Measurements from ENCODE around the gene MMP8. TPM values are rescaled to one million over a fixed set of nuclear protein-coding genes. Genes with fewer than 3 reads are reported as not detected.

Gene MMP8
- total RNA-seq, 1 experiment from 2014 or later = not detected

DNA sequence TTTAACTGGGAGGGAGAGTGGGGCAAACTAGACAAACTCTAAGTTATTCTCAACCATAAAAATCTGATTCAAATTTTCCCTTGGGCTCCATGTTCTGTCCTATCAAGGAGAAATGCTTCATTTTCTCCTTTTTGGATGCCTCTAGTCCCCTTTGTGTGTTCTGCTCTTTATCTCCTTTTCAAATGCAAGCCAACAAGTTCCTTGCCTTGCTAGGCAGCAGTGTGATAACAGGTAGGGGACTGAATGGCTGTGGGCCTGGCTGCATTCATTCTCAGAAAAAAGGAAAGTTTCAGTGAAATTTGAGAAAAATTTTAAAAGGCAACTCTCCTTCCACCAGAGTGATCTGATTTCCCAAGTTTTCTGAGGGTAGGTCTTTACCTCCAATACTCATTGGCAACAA is 26.9 kb upstream of the MMP8 start:
- no peak overlapping the region for H2AFZ ChIP-seq (ENCODE audit: low read depth, low read length, poor library complexity, severe bottlenecking)
- DNase-seq (ENCODE audit: low read depth, low spot score) = no peak
- intact Hi-C loops (cut with micrococcal nuclease) = no loop called here
- H3K27me3 ChIP-seq (ENCODE audit: insufficient read depth, low read length) = no peaks in the 10 kb centered on the region
- no peaks in the 10 kb centered on the region for H3K79me2 ChIP-seq (ENCODE audit: insufficient read depth, low read length)
- H4K20me1 ChIP-seq (ENCODE audit: insufficient read depth) = no peaks in the 10 kb centered on the region
- H3K4me3 ChIP-seq (replicated peaks in 1 of 2; ENCODE audit: low read depth in 1 of 2, low read length in 2 of 2) = no peak overlapping the region
- H3K36me3 ChIP-seq (ENCODE audit: control insufficient read depth in 1 of 2, insufficient read depth in 2 of 2, low read length in 2 of 2) = no peaks in the 10 kb centered on the region
- POLR2A ChIA-PET = no interaction called here
- H3K27ac ChIP-seq (ENCODE audit: low read depth, low read length) = no peak overlapping the region
- BruUV-seq (replicated peaks) = no TSS peak
- TF ChIP-seq JUND (IDR thresholded peaks at IDR 0.05) (no peak), REST (IDR thresholded peaks at IDR 0.05; ENCODE audit: low read depth) (no peak), SRF (IDR thresholded peaks at IDR 0.05; ENCODE audit: low read depth) (no peak), ZNF274 (IDR thresholded peaks at IDR 0.05; ENCODE audit: low read depth, low read length) (no peak), MAX (IDR thresholded peaks at IDR 0.05) (no peak), CBX3 (IDR thresholded peaks at IDR 0.05; ENCODE audit: low read depth) (no peak), TCF7L2 (IDR thresholded peaks at IDR 0.05; ENCODE audit: borderline replicate concordance, extremely low read depth, insufficient read depth, insufficient read length) (no peak), RAD21 (IDR thresholded peaks at IDR 0.05; ENCODE audit: low read depth) (no peak), EZH2phosphoT487 (IDR thresholded peaks at IDR 0.05; ENCODE audit: borderline replicate concordance) (no peak), SIN3A (IDR thresholded peaks at IDR 0.05; ENCODE audit: low read depth) (no peak), SP1 (IDR thresholded peaks at IDR 0.05; ENCODE audit: low read depth) (no peak), ELF1 (IDR thresholded peaks at IDR 0.05; ENCODE audit: borderline replicate concordance, low read depth) (no peak), POLR2A (IDR thresholded peaks at IDR 0.05; ENCODE audit: borderline replicate concordance, extremely low read depth, insufficient read depth, insufficient read length) (no peak), POLR2AphosphoS5 (IDR thresholded peaks at IDR 0.05; ENCODE audit: low read depth, low read length) (no peak)
- TF ChIP-seq, protein P1, sequence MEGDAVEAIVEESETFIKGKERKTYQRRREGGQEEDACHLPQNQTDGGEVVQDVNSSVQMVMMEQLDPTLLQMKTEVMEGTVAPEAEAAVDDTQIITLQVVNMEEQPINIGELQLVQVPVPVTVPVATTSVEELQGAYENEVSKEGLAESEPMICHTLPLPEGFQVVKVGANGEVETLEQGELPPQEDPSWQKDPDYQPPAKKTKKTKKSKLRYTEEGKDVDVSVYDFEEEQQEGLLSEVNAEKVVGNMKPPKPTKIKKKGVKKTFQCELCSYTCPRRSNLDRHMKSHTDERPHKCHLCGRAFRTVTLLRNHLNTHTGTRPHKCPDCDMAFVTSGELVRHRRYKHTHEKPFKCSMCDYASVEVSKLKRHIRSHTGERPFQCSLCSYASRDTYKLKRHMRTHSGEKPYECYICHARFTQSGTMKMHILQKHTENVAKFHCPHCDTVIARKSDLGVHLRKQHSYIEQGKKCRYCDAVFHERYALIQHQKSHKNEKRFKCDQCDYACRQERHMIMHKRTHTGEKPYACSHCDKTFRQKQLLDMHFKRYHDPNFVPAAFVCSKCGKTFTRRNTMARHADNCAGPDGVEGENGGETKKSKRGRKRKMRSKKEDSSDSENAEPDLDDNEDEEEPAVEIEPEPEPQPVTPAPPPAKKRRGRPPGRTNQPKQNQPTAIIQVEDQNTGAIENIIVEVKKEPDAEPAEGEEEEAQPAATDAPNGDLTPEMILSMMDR (IDR thresholded peaks at IDR 0.05 in 2 of 3, conservative IDR thresholded peaks at IDR 0.05 in 1 of 3; ENCODE audit: borderline replicate concordance in 1 of 3, insufficient read depth in 1 of 3, low read depth in 2 of 3, low read length in 2 of 3) = no peak
- H3K4me1 ChIP-seq (ENCODE audit: control insufficient read depth in 1 of 2, insufficient read depth in 2 of 2, low read length in 2 of 2) = no peaks in the 10 kb centered on the region
- CTCF ChIA-PET = no interaction called here
- no peaks in the 10 kb centered on the region for H3K9me2 ChIP-seq (ENCODE audit: insufficient read depth)
- no peak for ATAC-seq
- no peaks in the 10 kb centered on the region for H3K9me3 ChIP-seq (ENCODE audit: control insufficient read depth in 1 of 2, insufficient read depth in 1 of 2, low read depth in 1 of 2, low read length in 2 of 2)
- RAD21 ChIA-PET (ENCODE audit: low non-redundant PET in 1 of 2, low total read pairs in 2 of 2, uncharacterized antibody in 2 of 2, unreplicated experiment in 2 of 2) = no interaction called here
- H3K9ac ChIP-seq (ENCODE audit: low read length) = no peak overlapping the region
- H3K4me2 ChIP-seq (ENCODE audit: low read length) = no peak overlapping the region

Data from HCT116 (cell line).